ENCODE data around the gene FAM236A. TPM values are rescaled to one million over a fixed set of nuclear protein-coding genes. Genes with fewer than 3 reads are reported as not detected.
"Not testable (repeated sequence)": the region's sequence is repeated elsewhere in the genome, so short reads cannot be mapped to it uniquely, and the experiment has no call there.

The FAM236A gene
- polyA plus RNA-seq (2013, experiment 1 of 2), result not detected
- polyA plus RNA-seq (2013, experiment 2 of 2), result not detected

DNA sequence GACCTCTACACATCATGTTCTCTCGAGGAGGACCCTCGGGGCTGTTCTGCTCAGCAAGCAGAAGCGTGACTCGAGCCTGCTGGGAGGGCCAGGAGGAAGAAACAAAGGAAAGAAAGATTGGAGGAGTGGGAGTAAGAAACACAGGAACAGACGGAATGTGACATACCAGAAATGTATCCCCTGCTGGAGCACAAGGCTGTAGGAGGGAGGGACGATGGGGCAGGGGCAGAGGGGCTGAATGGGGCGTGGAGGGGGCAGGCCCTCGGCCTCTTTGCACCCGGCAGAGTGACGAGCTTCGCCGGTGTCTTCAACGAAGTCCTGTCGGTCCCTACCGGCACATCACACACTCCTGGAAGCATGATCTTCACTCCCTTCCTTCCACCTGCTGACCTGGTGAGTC lies at the start of gene FAM236A:
Gene FAM236A (plus strand): TSS at position 301 of the 400 bp plus-strand sequence. CDS start 57 bp downstream, at position 358.
- H3K4me1 ChIP-seq (ENCODE audit: control insufficient read depth in 2 of 2, insufficient read depth in 1 of 2, low read depth in 1 of 2, low read length in 2 of 2); H3K23ac ChIP-seq (ENCODE audit: low read depth, low read length, poor library complexity); H2AK5ac ChIP-seq (ENCODE audit: low read depth, low read length); H2AFZ ChIP-seq (ENCODE audit: low read length); H3K4me3 ChIP-seq (ENCODE audit: low read length in 2 of 2); H3K36me3 ChIP-seq (replicated peaks in 1 of 2; ENCODE audit: control insufficient read depth in 2 of 2, insufficient read depth in 2 of 2, low read length in 2 of 2); DNase-seq (ENCODE audit: low spot score); H2BK120ac ChIP-seq (ENCODE audit: low read depth, low read length); H4K8ac ChIP-seq (ENCODE audit: low read depth, low read length); H3K79me1 ChIP-seq (ENCODE audit: low read depth, low read length); H3K4me2 ChIP-seq (ENCODE audit: insufficient read depth, low read length, poor library complexity, severe bottlenecking); H2BK15ac ChIP-seq (ENCODE audit: low read length); H3K14ac ChIP-seq (ENCODE audit: low read length); H3K27ac ChIP-seq (replicated peaks; ENCODE audit: low read length); H2BK5ac ChIP-seq (ENCODE audit: low read length); H3K18ac ChIP-seq (ENCODE audit: low read length); H3K27me3 ChIP-seq (ENCODE audit: control insufficient read depth in 3 of 3, insufficient read depth in 3 of 3, low read depth in 1 of 3, low read length in 3 of 3); H2BK12ac ChIP-seq (ENCODE audit: low read length); H4K91ac ChIP-seq (ENCODE audit: low read depth, low read length, poor library complexity); H3K9ac ChIP-seq (ENCODE audit: low read depth, low read length, poor library complexity); H3K4ac ChIP-seq (ENCODE audit: low read length); H3K9me3 ChIP-seq (replicated peaks in 1 of 2; ENCODE audit: control insufficient read depth in 2 of 2, insufficient read depth in 1 of 2, low read depth in 1 of 2, low read length in 2 of 2): not testable (repeated sequence)
- WGBS, 2 donors (ENCODE audit: extremely low coverage in 2 of 2, insufficient read length in 2 of 2, insufficient replicate concordance in 1 of 2), result no CpG with 5 or more reads among the region's 15 CpGs

GRCh38 chrX:72889740-72890139 lies 48.3 kb upstream of the FAM236A start:
- H3K23ac ChIP-seq (ENCODE audit: low read depth, low read length, poor library complexity); H3K9ac ChIP-seq (ENCODE audit: low read depth, low read length, poor library complexity); H3K27me3 ChIP-seq (ENCODE audit: control insufficient read depth in 3 of 3, insufficient read depth in 3 of 3, low read depth in 1 of 3, low read length in 3 of 3); H3K79me1 ChIP-seq (ENCODE audit: low read depth, low read length); H3K18ac ChIP-seq (ENCODE audit: low read length); H3K4ac ChIP-seq (ENCODE audit: low read length); H2AFZ ChIP-seq (ENCODE audit: low read length); H2AK5ac ChIP-seq (ENCODE audit: low read depth, low read length); H3K4me2 ChIP-seq (ENCODE audit: insufficient read depth, low read length, poor library complexity, severe bottlenecking); DNase-seq (ENCODE audit: low spot score); H2BK5ac ChIP-seq (ENCODE audit: low read length); H3K9me3 ChIP-seq (replicated peaks in 1 of 2; ENCODE audit: control insufficient read depth in 2 of 2, insufficient read depth in 1 of 2, low read depth in 1 of 2, low read length in 2 of 2); H3K27ac ChIP-seq (replicated peaks; ENCODE audit: low read length); H4K91ac ChIP-seq (ENCODE audit: low read depth, low read length, poor library complexity); H2BK12ac ChIP-seq (ENCODE audit: low read length); H3K14ac ChIP-seq (ENCODE audit: low read length); H4K8ac ChIP-seq (ENCODE audit: low read depth, low read length); H2BK15ac ChIP-seq (ENCODE audit: low read length); H3K4me1 ChIP-seq (ENCODE audit: control insufficient read depth in 2 of 2, insufficient read depth in 1 of 2, low read depth in 1 of 2, low read length in 2 of 2); H3K36me3 ChIP-seq (replicated peaks in 1 of 2; ENCODE audit: control insufficient read depth in 2 of 2, insufficient read depth in 2 of 2, low read length in 2 of 2); H3K4me3 ChIP-seq (ENCODE audit: low read length in 2 of 2); H2BK120ac ChIP-seq (ENCODE audit: low read depth, low read length): not testable (repeated sequence)
- WGBS, 2 donors (ENCODE audit: extremely low coverage in 2 of 2, insufficient read length in 2 of 2, insufficient replicate concordance in 1 of 2), result no CpG with 5 or more reads among the region's 14 CpGs

- not testable (repeated sequence) for H3K4ac ChIP-seq (ENCODE audit: low read length); H3K18ac ChIP-seq (ENCODE audit: low read length); H3K9me3 ChIP-seq (replicated peaks in 1 of 2; ENCODE audit: control insufficient read depth in 2 of 2, insufficient read depth in 1 of 2, low read depth in 1 of 2, low read length in 2 of 2); H3K36me3 ChIP-seq (replicated peaks in 1 of 2; ENCODE audit: control insufficient read depth in 2 of 2, insufficient read depth in 2 of 2, low read length in 2 of 2); H3K4me2 ChIP-seq (ENCODE audit: insufficient read depth, low read length, poor library complexity, severe bottlenecking); H3K23ac ChIP-seq (ENCODE audit: low read depth, low read length, poor library complexity); H2AFZ ChIP-seq (ENCODE audit: low read length); H3K4me1 ChIP-seq (ENCODE audit: control insufficient read depth in 2 of 2, insufficient read depth in 1 of 2, low read depth in 1 of 2, low read length in 2 of 2); H3K27ac ChIP-seq (replicated peaks; ENCODE audit: low read length); H3K4me3 ChIP-seq (ENCODE audit: low read length in 2 of 2); H2BK12ac ChIP-seq (ENCODE audit: low read length); DNase-seq (ENCODE audit: low spot score); H3K9ac ChIP-seq (ENCODE audit: low read depth, low read length, poor library complexity); H2AK5ac ChIP-seq (ENCODE audit: low read depth, low read length); H4K8ac ChIP-seq (ENCODE audit: low read depth, low read length); H4K91ac ChIP-seq (ENCODE audit: low read depth, low read length, poor library complexity); H2BK5ac ChIP-seq (ENCODE audit: low read length); H3K14ac ChIP-seq (ENCODE audit: low read length); H2BK15ac ChIP-seq (ENCODE audit: low read length); H3K79me1 ChIP-seq (ENCODE audit: low read depth, low read length); H2BK120ac ChIP-seq (ENCODE audit: low read depth, low read length); H3K27me3 ChIP-seq (ENCODE audit: control insufficient read depth in 3 of 3, insufficient read depth in 3 of 3, low read depth in 1 of 3, low read length in 3 of 3)
- WGBS, 2 donors (ENCODE audit: extremely low coverage in 2 of 2, insufficient read length in 2 of 2, insufficient replicate concordance in 1 of 2), result no CpG with 5 or more reads among the region's 13 CpGs
These were observed 25.7 kb upstream of the FAM236A start, which contains the start of gene FAM236C for GRCh38 chrX:72912315-72912714. FAM236C (plus strand) TSS chrX:72912615; CDS start chrX:72912715, 100 bp downstream.

GRCh38 chrX:72916096-72916495 lies 21.9 kb upstream of the FAM236A start:
- not testable (repeated sequence) for H3K4me2 ChIP-seq (ENCODE audit: insufficient read depth, low read length, poor library complexity, severe bottlenecking); H2AFZ ChIP-seq (ENCODE audit: low read length); H2BK12ac ChIP-seq (ENCODE audit: low read length)

More at GRCh38 chrX:72916096-72916495, 21.9 kb upstream of the FAM236A start:
- H3K4me3 ChIP-seq (ENCODE audit: low read length in 2 of 2); H4K91ac ChIP-seq (ENCODE audit: low read depth, low read length, poor library complexity); H3K36me3 ChIP-seq (replicated peaks in 1 of 2; ENCODE audit: control insufficient read depth in 2 of 2, insufficient read depth in 2 of 2, low read length in 2 of 2); H3K23ac ChIP-seq (ENCODE audit: low read depth, low read length, poor library complexity); H3K14ac ChIP-seq (ENCODE audit: low read length); H2AK5ac ChIP-seq (ENCODE audit: low read depth, low read length); H3K9ac ChIP-seq (ENCODE audit: low read depth, low read length, poor library complexity); H3K79me1 ChIP-seq (ENCODE audit: low read depth, low read length); H2BK15ac ChIP-seq (ENCODE audit: low read length); H3K9me3 ChIP-seq (replicated peaks in 1 of 2; ENCODE audit: control insufficient read depth in 2 of 2, insufficient read depth in 1 of 2, low read depth in 1 of 2, low read length in 2 of 2); H2BK5ac ChIP-seq (ENCODE audit: low read length); DNase-seq (ENCODE audit: low spot score); H3K4ac ChIP-seq (ENCODE audit: low read length); H3K27me3 ChIP-seq (ENCODE audit: control insufficient read depth in 3 of 3, insufficient read depth in 3 of 3, low read depth in 1 of 3, low read length in 3 of 3); H3K18ac ChIP-seq (ENCODE audit: low read length); H3K27ac ChIP-seq (replicated peaks; ENCODE audit: low read length); H2BK120ac ChIP-seq (ENCODE audit: low read depth, low read length); H3K4me1 ChIP-seq (ENCODE audit: control insufficient read depth in 2 of 2, insufficient read depth in 1 of 2, low read depth in 1 of 2, low read length in 2 of 2); H4K8ac ChIP-seq (ENCODE audit: low read depth, low read length): not testable (repeated sequence)
- no CpG with 5 or more reads among the region's 5 CpGs for WGBS, 2 donors (ENCODE audit: extremely low coverage in 2 of 2, insufficient read length in 2 of 2, insufficient replicate concordance in 1 of 2)

Data from neuronal stem cell (in vitro differentiated cells).